ENCODE data around the gene TECTB.

Gene TECTB

GRCh38 chr10:112299456-112299855, 16.3 kb downstream of the TECTB start (continued):
- no peak for TF ChIP-seq ZNF692 (tag by site-specific recombination; IDR thresholded peaks at IDR 0.05)
- no peak for TF ChIP-seq ZBTB21 (tag by site-specific recombination; IDR thresholded peaks at IDR 0.05)
- TF ChIP-seq ZBTB48 (tag by site-specific recombination; IDR thresholded peaks at IDR 0.05): no peak
- TF ChIP-seq TRIM28 (IDR thresholded peaks at IDR 0.05; ENCODE audit: borderline replicate concordance, low read length): no peak
- TF ChIP-seq GLIS1 (tag by site-specific recombination; IDR thresholded peaks at IDR 0.05): no peak
- no peak for TF ChIP-seq ZNF37A (tag by site-specific recombination; IDR thresholded peaks at IDR 0.05)
- TF ChIP-seq ZNF629 (tag by site-specific recombination; IDR thresholded peaks at IDR 0.05): no peak
- TF ChIP-seq ZNF785 (tag by site-specific recombination; IDR thresholded peaks at IDR 0.05): no peak
- no peak for TF ChIP-seq ZNF184 (tag by site-specific recombination; IDR thresholded peaks at IDR 0.05)

GRCh38 chr10:112302335-112302734, 19.1 kb downstream of the TECTB start:
- Histone ChIP-seq H3K9me3 (ENCODE audit: control insufficient read depth, insufficient read depth, low read depth, low read length) (no peaks in the 10 kb centered on the region), H3K4me3 (ENCODE audit: low read depth, low read length) (no peak overlapping the region), H3K27ac (ENCODE audit: extremely low read depth, low read depth, low read length) (no peak overlapping the region), H3K36me3 (ENCODE audit: control insufficient read depth in 2 of 2, insufficient read depth in 1 of 2, low read length in 2 of 2) (no peaks in the 10 kb centered on the region), H3K4me1 (ENCODE audit: control insufficient read depth, insufficient read depth, low read length) (no peaks in the 10 kb centered on the region)
- ChIA-PET CTCF (interaction anchor here (0.6 to 1.6 kb wide), 2 partner anchors 12 to 188 kb away, joined by 3 to 5 read pairs; no protein-coding TSS in a partner anchor), POLR2A (no interaction called here)
- TF ChIP-seq ZNF677 (tag by site-specific recombination; IDR thresholded peaks at IDR 0.05): no peak

- no peak overlapping the region for H3K27ac ChIP-seq (ENCODE audit: extremely low read depth, low read depth, low read length)
- CTCF ChIA-PET: interaction anchor here (0.6 to 1.8 kb wide), 5 partner anchors 11 to 169 kb away, joined by 3 to 6 read pairs (median 5); no protein-coding TSS in a partner anchor
Observed at GRCh38 chr10:112303528-112303927, 20.3 kb downstream of the TECTB start.

More at GRCh38 chr10:112303528-112303927, 20.3 kb downstream of the TECTB start:
- H3K4me3 ChIP-seq (ENCODE audit: low read depth, low read length): no peak overlapping the region
- POLR2A ChIA-PET: no interaction called here
- no peaks in the 10 kb centered on the region for H3K4me1 ChIP-seq (ENCODE audit: control insufficient read depth, insufficient read depth, low read length)
- no peaks in the 10 kb centered on the region for H3K36me3 ChIP-seq (ENCODE audit: control insufficient read depth in 2 of 2, insufficient read depth in 1 of 2, low read length in 2 of 2)
- TF ChIP-seq ZNF843 (tag by site-specific recombination; IDR thresholded peaks at IDR 0.05) (no peak), ZNF354C (tag by site-specific recombination; IDR thresholded peaks at IDR 0.05; ENCODE audit: borderline replicate concordance, low read depth) (no peak), ZBTB11 (tag by site-specific recombination; conservative IDR thresholded peaks at IDR 0.05; ENCODE audit: low read depth) (no peak), ZNF529 (tag by site-specific recombination; IDR thresholded peaks at IDR 0.05; ENCODE audit: insufficient replicate concordance) (no peak), ZBTB17 (tag by site-specific recombination; IDR thresholded peaks at IDR 0.05) (no peak), ZFP41 (tag by site-specific recombination; IDR thresholded peaks at IDR 0.05; ENCODE audit: borderline replicate concordance) (no peak), FEZF1 (tag by site-specific recombination; IDR thresholded peaks at IDR 0.05) (no peak), ZNF140 (tag by site-specific recombination; IDR thresholded peaks at IDR 0.05) (no peak), ZNF157 (tag by site-specific recombination; IDR thresholded peaks at IDR 0.05) (no peak), GFI1B (tag by site-specific recombination; IDR thresholded peaks at IDR 0.05) (no peak)
- H3K9me3 ChIP-seq (ENCODE audit: control insufficient read depth, insufficient read depth, low read depth, low read length): no peaks in the 10 kb centered on the region

Data from HEK293 (cell line).